Activated CD8-positive, alpha-beta memory T cell treated with anti-CD3 and anti-CD28 coated beads, Interleukin-2, amount 10 ng/mL, durations not matched to agents 7 days and 5 days (primary cell): ENCODE results near the gene SOX11. TPM values are rescaled to one million over a fixed set of nuclear protein-coding genes. Genes with fewer than 3 reads are reported as not detected.

Source experiments
- ATAC-seq: fragments of 150-1000 bp; cut with Tn5 transposase; one replicate; pipeline ENCODE4 v1.10.0; 2021; ENCODE audit warnings: moderate library complexity
- CTCF ChIA-PET: fragments of 350-600 bp; sonication (Branson Sonifier 250); formaldehyde crosslinking; loops from one replicate; lab custom pipeline; 2021; ENCODE audit warnings: antibody characterized with exemption; lab: Charles Lee
- DNase-seq: peaks from one replicate; pipeline ENCODE4 v3.0.0-alpha.2; 2020
- H3K27ac Mint-ChIP-seq: one replicate; pipeline ENCODE4 v1.8.0; 2021; ENCODE audit warnings: mild to moderate bottlenecking, mixed read lengths
- H3K27me3 Mint-ChIP-seq: one replicate; pipeline ENCODE4 v1.8.0; 2021; ENCODE audit warnings: mixed read lengths
- H3K36me3 Mint-ChIP-seq: one replicate; pipeline ENCODE4 v1.8.0; 2021; ENCODE audit warnings: mild to moderate bottlenecking, mixed read lengths
- H3K4me1 Mint-ChIP-seq: one replicate; pipeline ENCODE4 v1.8.0; 2021; ENCODE audit warnings: mixed read lengths
- H3K4me3 Mint-ChIP-seq: one replicate; pipeline ENCODE4 v1.8.0; 2021; ENCODE audit warnings: mild to moderate bottlenecking, moderate library complexity, mixed read lengths
- H3K9me3 Mint-ChIP-seq: one replicate; pipeline ENCODE4 v1.8.0; 2022; ENCODE audit warnings: low read depth, mixed read lengths
- total RNA-seq, 2 experiments: library from RNA; stranded (reverse); gene quantifications; one replicate each; pipeline ENCODE4 v1.2.3, GENCODE V29; 2021

The SOX11 gene
- total RNA-seq, 2 experiments from 2014 or later = not detected

DNA sequence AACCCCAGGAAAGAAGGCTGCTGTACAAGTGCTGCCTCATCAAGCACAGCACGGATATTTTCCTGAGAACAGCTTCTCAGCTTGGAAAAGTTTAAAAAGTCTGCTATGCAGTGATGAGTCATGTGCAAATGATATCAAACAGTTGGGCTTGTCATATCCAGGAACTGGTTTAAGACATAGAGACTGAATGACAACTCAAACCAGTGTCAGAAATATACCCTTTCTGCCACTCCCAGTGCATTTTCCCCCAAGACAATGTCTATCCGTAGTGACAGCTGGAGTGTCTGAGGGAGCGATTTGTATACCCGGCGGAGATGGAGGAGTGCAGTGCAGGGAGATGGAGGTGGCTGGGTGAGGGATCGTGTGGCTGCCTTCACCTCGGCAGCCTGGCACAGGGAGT lies 28.2 kb downstream of the SOX11 start:
- no peak overlapping the region for H3K4me3 Mint-ChIP-seq
- H3K27me3 Mint-ChIP-seq = no peaks in the 10 kb centered on the region
- no peak overlapping the region for H3K27ac Mint-ChIP-seq
- no peaks in the 10 kb centered on the region for H3K4me1 Mint-ChIP-seq
- ATAC-seq (no peak), DNase-seq (no peak)
- no peaks in the 10 kb centered on the region for H3K36me3 Mint-ChIP-seq
- H3K9me3 Mint-ChIP-seq = peaks cover 11% of the 10 kb centered on the region
- CTCF ChIA-PET = no interaction called here

DNA sequence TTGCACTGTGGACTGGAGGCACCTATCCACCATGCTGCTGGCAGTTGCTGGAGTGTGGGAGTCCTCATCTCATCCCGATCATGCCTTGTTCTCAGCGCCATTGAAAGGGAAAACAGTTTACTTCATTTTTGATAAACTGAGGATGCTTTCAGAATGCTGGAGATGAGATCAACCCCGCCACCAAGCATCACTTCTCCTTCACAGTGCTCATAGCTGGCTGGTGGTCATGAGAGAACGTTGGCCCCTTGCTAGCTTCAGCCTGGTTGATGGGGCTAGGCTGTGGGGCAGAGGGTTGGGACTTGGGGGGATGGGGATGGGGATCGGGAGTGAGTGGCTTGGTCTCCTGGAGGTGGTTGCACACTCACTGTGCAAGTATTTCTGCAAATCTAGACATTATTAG lies 30.1 kb downstream of the SOX11 start:
- Mint-ChIP-seq H3K4me1 (no peaks in the 10 kb centered on the region), H3K4me3 (no peak overlapping the region), H3K27ac (no peak overlapping the region), H3K27me3 (peaks cover 3% of the 10 kb centered on the region), H3K9me3 (peaks cover 11% of the 10 kb centered on the region), H3K36me3 (no peaks in the 10 kb centered on the region)
- ATAC-seq (no peak), DNase-seq (no peak)
- CTCF ChIA-PET = no interaction called here

DNA sequence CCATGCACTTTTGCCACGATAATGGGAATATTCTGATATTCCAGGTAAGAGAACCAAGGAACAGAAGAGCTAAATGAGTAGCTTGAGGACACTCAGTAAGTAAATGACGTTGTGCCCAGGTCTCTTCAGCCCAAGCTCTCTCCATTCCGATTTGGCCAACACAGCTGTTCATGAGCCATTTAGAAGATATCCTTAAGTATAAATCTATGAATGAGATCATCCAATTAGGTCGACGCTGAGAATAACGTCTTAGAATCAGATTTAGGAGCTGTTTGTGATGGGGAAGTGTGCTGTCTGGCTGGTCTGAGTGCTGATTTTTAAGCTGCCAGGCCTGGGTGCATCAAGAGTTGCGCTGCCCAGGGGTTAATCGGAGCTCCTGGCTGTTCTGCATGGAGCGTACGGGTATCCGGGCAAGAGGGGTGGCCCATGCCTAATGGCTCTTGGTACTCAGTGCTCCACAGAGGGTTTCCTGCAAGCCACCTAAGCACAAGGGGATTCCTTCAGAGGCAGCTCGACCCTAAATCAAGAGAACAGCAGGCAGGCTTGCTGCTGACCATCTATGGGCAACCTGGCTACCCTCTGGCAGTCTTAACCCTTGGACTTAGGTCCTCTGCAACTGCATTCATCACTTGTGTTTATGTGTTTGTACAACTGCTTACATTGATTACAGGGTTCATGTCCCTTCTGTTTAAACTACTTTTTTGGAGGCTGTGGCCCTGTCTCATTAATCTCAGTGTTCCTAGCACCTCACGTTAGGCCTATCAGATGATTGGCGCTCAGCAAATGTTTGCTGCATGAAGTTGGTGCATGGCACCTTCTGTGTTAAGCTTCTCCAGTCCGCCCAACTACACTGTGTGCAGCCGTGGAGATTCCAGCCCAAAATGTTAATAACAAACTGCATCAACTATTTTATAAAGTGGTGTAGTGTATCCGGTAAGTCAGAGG lies 31.9 kb downstream of the SOX11 start:
- Mint-ChIP-seq H3K36me3 (no peaks in the 10 kb centered on the region), H3K27me3 (peaks cover 3% of the 10 kb centered on the region), H3K4me3 (no peak overlapping the region), H3K27ac (no peak overlapping the region), H3K9me3 (peaks cover 6% of the 10 kb centered on the region), H3K4me1 (no peaks in the 10 kb centered on the region)
- DNase-seq (no peak), ATAC-seq (no peak)
- CTCF ChIA-PET = no interaction called here

DNA sequence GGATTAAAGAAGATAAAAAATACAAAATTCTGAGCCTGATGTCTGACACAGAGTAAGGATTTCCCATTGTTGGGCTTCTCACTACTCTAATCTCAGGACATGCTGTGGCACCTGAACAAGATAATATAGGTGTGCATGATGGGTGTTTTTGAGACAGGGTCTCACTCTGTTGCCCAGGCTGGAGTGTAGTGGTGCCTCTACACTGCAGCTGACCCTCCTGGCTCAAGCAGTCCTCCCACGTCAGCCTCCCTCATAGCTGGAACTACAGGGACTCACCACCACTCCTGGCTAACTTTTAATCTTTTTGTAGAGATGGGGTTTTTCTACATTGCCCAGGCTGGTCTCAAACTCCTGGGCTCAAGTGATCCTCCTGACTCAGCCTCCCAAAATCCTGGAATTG lies 32.9 kb downstream of the SOX11 start:
- ATAC-seq = no peak
- CTCF ChIA-PET = no interaction called here

DNA sequence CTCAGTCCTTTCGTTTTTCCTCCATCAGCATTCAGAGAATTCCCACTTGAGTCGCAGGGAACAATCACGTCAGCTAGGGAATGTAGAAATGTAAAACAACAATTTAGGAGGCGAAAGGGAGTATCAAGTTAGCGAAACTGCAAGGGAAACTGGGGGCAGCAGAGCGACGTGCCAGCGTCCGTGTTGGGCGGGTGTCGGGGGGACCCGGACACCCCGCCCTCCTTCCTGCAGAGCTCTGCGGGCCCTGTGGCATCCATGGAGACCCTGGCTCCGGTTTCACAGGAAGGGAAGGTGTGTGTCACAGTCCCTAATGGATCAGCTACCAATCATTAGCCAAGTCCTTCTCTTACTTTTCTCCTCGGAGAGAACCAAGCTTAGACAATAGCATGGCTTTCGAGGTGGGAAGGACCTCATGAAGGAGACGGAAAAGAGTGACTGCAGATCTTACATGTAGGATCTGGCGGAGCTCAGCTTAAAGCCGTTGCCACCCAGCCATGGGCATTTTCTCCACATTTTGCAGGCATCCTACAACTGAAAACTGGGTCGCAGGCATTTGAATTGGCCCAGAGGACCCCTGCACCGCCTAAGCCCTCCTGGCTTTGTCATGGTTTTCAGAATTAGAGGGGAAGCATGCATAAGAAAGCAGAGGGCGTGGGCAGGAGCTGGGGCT lies 33.7 kb downstream of the SOX11 start:
- Mint-ChIP-seq H3K4me1 (no peaks in the 10 kb centered on the region), H3K27ac (no peak overlapping the region), H3K36me3 (no peaks in the 10 kb centered on the region), H3K4me3 (no peak overlapping the region), H3K27me3 (peaks cover 3% of the 10 kb centered on the region), H3K9me3 (no peaks in the 10 kb centered on the region)
- DNase-seq (no peak), ATAC-seq (no peak)
- CTCF ChIA-PET = no interaction called here

More for the DNA sequence above, 32.9 kb downstream of the SOX11 start:
- H3K4me3 Mint-ChIP-seq = no peak overlapping the region
- H3K4me1 Mint-ChIP-seq = no peaks in the 10 kb centered on the region
- H3K27ac Mint-ChIP-seq = no peak overlapping the region
- peaks cover 3% of the 10 kb centered on the region for H3K27me3 Mint-ChIP-seq
- H3K9me3 Mint-ChIP-seq = peaks cover 3% of the 10 kb centered on the region
- no peak for DNase-seq
- no peaks in the 10 kb centered on the region for H3K36me3 Mint-ChIP-seq

DNA sequence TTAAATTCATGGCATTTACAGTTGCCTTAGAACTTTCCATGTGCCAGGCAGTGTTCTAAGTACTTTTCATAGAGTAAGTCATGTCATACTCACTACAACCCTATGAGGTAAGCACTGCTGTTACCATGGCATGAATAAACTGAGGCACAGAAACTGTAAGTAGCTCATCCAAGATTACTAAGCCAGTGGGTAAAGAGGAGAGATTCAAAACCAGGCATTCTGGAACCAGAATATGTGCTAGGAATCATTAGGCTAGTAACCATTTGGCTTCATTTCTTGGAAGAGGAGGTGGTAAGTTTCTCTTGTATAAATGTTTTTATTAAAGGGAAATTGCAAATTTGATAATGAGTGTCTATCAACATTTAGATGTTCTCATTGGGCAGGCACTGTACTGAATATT lies 35.1 kb downstream of the SOX11 start:
- peaks cover 3% of the 10 kb centered on the region for H3K27me3 Mint-ChIP-seq
- no peak for DNase-seq
- no peaks in the 10 kb centered on the region for H3K9me3 Mint-ChIP-seq
- ATAC-seq = no peak
- no peak overlapping the region for H3K27ac Mint-ChIP-seq
- no peaks in the 10 kb centered on the region for H3K36me3 Mint-ChIP-seq
- no peaks in the 10 kb centered on the region for H3K4me1 Mint-ChIP-seq
- no peak overlapping the region for H3K4me3 Mint-ChIP-seq
- CTCF ChIA-PET = no interaction called here

DNA sequence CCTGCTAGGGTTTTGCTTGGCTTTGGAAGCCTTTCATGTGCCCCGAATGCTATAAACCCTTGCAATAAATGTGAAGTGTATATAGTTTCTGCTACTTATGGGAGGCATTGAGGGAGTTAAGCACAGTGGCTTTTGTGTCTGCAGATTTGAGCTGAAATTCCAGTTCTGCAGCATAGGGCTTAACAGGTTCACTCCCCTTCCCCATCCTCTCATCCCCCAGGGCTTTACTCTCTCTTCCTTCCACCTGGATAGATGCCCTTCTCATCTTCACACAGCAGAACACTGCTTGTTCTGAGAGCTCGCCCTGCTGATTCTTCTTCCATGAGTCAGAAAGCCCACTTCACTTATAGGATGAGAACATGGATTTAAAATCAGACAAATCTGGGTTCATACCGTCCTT lies 37.2 kb downstream of the SOX11 start:
- no peak overlapping the region for H3K27ac Mint-ChIP-seq
- DNase-seq = no peak
- ATAC-seq = no peak
- CTCF ChIA-PET = no interaction called here
- no peaks in the 10 kb centered on the region for H3K36me3 Mint-ChIP-seq
- no peak overlapping the region for H3K4me3 Mint-ChIP-seq
- H3K9me3 Mint-ChIP-seq = peaks cover 3% of the 10 kb centered on the region
- H3K27me3 Mint-ChIP-seq = peaks cover 3% of the 10 kb centered on the region
- no peaks in the 10 kb centered on the region for H3K4me1 Mint-ChIP-seq

DNA sequence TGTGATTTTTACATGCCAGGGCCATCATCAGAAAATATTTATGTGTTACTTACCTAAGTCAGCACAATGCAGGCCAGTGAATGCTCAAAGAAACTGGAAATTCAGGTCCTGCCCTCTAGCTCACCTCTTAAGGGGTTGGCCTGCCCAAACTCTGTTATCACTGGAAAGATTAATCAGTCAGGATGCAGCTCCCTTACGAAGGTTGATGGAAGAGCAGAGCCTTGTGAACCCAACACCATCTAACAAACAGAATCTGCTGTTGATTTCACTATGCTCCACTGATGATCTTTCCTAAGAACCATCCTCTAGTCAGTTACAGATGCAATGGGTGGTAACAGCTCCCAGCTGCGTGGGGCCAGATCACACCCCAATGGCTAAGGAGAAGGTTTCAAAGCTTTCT lies 38.2 kb downstream of the SOX11 start:
- Mint-ChIP-seq H3K4me1 (no peaks in the 10 kb centered on the region), H3K36me3 (no peaks in the 10 kb centered on the region), H3K27me3 (peaks cover 3% of the 10 kb centered on the region), H3K27ac (no peak overlapping the region), H3K9me3 (peaks cover 3% of the 10 kb centered on the region), H3K4me3 (no peak overlapping the region)
- ATAC-seq (no peak), DNase-seq (no peak)
- CTCF ChIA-PET = no interaction called here

DNA sequence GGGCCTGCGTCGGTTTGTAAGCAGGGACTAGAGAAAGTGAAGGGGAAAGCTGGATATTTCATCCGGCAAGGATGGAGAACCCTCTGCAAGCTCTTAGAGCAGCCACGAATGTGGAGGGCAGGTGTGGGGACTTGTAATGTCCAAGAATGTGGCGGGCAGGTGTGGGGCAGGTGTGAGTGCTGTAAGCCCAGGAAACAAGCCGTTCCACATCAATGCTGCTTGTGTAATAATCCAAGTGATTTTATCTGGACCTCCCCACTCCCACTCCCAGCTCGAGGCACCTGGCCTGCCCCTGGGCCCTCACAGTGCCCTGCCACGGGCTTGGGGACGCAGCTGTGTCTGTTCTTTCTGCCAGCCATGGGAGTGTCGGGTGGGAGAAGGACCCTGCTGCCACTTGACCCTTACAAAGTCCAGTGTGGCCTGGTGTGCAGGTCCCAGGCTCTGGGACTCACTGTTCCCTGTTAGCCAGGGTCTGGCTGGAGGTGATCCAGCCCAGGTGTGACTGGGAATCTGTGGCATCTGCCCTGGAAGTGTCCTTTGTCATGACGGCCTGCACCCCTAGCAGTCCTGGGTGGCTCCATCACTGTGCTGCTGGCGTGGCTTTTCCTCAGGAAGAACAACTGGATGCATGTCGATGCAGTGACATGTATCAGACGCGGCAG lies 42.8 kb downstream of the SOX11 start:
- CTCF ChIA-PET = no interaction called here
- H3K4me3 Mint-ChIP-seq = no peak overlapping the region
- H3K36me3 Mint-ChIP-seq = no peaks in the 10 kb centered on the region
- H3K27ac Mint-ChIP-seq = no peak overlapping the region
- DNase-seq (no peak), ATAC-seq (no peak)
- H3K4me1 Mint-ChIP-seq = no peaks in the 10 kb centered on the region
- no peaks in the 10 kb centered on the region for H3K27me3 Mint-ChIP-seq
- peaks cover 6% of the 10 kb centered on the region for H3K9me3 Mint-ChIP-seq

DNA sequence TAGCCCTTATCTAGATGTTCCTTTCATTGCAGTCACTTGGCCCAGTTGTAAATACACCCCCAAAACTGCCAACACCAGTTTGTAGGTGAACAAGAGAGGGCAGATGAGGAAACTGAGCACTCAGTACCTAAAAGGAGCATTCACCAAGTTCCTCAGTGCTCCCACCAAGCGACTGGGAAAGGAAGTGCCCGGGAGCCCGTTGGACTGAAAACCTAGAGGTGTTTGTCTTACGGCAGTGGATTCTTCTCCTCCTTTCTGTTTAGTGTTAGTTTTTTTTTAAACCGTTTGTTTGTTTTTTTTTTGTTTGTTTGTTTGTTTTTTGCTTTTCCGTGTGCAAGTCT lies 43.3 kb downstream of the SOX11 start:
- CTCF ChIA-PET = no interaction called here

DNA sequence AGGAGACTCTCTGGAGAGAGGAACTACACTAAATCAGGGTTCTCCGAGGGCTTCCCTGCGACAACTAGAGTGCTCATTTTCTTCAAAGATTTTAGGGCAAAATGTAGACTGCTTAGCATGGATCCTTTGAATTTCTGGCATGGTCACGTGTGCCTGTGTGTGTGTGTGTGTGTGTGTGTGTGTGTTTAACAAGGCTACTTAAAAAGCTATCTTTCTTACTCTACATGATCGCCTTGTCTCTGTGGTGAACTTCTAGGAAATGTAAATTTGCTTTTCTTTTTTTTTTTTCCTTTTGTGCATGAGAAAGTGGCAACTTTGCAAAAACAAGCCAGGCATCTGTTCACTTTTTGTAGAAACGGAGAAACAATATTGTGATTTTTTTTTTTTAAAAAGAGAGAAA lies 43.9 kb downstream of the SOX11 start:
- DNase-seq (no peak), ATAC-seq (no peak)
- no peaks in the 10 kb centered on the region for H3K36me3 Mint-ChIP-seq
- H3K4me1 Mint-ChIP-seq = no peaks in the 10 kb centered on the region
- H3K27me3 Mint-ChIP-seq = no peaks in the 10 kb centered on the region
- H3K27ac Mint-ChIP-seq = no peak overlapping the region
- no peak overlapping the region for H3K4me3 Mint-ChIP-seq
- peaks cover 6% of the 10 kb centered on the region for H3K9me3 Mint-ChIP-seq
- CTCF ChIA-PET = interaction anchor here (0.6 kb wide), 1 partner anchor 1331 kb away, joined by 3 read pairs; no protein-coding TSS in a partner anchor

More for the DNA sequence above, 43.3 kb downstream of the SOX11 start:
- Mint-ChIP-seq H3K27ac (no peak overlapping the region), H3K27me3 (no peaks in the 10 kb centered on the region), H3K4me1 (no peaks in the 10 kb centered on the region), H3K4me3 (no peak overlapping the region), H3K9me3 (peaks cover 6% of the 10 kb centered on the region), H3K36me3 (no peaks in the 10 kb centered on the region)
- no peak for ATAC-seq
- no peak for DNase-seq

DNA sequence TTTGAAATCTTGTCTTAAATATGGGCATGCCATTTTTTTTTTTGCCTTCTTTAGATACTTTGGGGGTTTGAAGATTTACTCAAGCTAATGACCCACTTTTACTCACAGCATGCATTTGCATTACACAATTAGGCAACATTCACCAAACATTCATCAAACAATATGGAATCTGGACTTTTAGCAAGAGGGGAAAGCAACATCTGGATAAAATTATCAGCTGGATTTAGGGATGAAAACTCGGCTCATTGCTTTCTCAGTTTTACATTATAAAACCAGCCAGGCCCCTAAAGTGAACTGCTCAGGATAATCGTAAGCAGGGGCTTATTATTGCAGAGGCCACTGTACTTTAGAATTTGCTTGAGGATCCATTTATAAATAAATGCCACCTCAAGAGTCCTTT lies 44.7 kb downstream of the SOX11 start:
- Mint-ChIP-seq H3K27me3 (no peaks in the 10 kb centered on the region), H3K27ac (no peak overlapping the region), H3K9me3 (peaks cover 6% of the 10 kb centered on the region), H3K4me3 (no peak overlapping the region), H3K4me1 (no peaks in the 10 kb centered on the region), H3K36me3 (no peaks in the 10 kb centered on the region)
- ATAC-seq (no peak), DNase-seq (no peak)
- CTCF ChIA-PET = no interaction called here

DNA sequence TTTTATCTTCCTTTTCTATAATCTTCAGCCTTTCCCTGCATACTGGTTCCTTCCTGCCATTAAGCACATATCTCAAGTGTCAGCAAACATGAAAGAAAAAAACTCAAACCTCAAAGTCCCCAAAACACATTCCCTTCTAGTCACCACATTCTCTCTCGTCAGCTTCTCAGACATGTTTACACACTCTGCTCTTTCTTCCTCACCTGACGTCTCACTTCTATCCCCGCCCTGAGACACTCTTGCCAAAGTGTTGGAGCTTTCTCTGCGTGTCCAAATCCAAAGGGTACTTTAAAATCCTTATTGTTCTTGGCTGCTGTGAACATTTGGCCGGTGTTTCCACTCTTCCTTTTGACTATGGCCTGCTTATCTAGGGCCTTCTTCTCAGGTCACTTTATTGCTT lies 47.9 kb downstream of the SOX11 start:
- H3K27me3 Mint-ChIP-seq = no peaks in the 10 kb centered on the region
- H3K36me3 Mint-ChIP-seq = no peaks in the 10 kb centered on the region
- CTCF ChIA-PET = no interaction called here
- DNase-seq (no peak), ATAC-seq (no peak)
- H3K4me1 Mint-ChIP-seq = no peaks in the 10 kb centered on the region
- H3K9me3 Mint-ChIP-seq = peaks cover 3% of the 10 kb centered on the region
- H3K27ac Mint-ChIP-seq = no peak overlapping the region
- H3K4me3 Mint-ChIP-seq = no peak overlapping the region

DNA sequence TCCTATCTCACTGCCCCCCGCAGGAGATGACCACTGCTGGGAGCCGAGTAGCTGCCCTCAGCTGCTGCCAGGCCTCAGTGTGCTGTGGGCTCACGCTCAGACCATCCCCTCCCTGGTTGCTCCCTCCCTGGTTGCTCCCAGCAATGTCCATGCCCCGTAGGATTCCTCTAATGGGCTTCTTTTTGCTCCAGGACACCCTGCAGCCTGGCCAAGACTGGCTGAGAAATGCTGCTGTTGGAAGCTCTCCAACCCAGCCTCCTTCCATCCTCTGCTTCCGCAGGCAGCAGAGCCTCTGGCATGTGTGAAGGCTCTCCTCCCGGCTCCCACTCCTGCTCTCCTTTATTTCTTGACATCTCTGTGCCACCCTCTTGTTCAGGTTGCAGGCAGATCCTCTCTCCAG lies 48.6 kb downstream of the SOX11 start:
- Mint-ChIP-seq H3K9me3 (peaks cover 3% of the 10 kb centered on the region), H3K27ac (no peak overlapping the region), H3K27me3 (no peaks in the 10 kb centered on the region), H3K4me1 (no peaks in the 10 kb centered on the region), H3K4me3 (no peak overlapping the region), H3K36me3 (no peaks in the 10 kb centered on the region)
- ATAC-seq (no peak), DNase-seq (no peak)
- CTCF ChIA-PET = no interaction called here
